Psoas muscle (tissue), 8 donors: ENCODE results near the gene POU6F1. TPM values are rescaled to one million over a fixed set of nuclear protein-coding genes. Genes with fewer than 3 reads are reported as not detected.

Experiments
- ATAC-seq, 4 donors: fragments of 200-7000 bp; cut with Tn5 transposase; one replicate each; pipeline ENCODE4 v1.9.1; 2020; ENCODE audit warnings: moderate library complexity in 3 of 4, mild to moderate bottlenecking in 2 of 4
- DNase-seq, 2 donors: peaks; one replicate each; pipeline ENCODE4 v3.0.0-alpha.2; 2020
- H3K27ac ChIP-seq: fragments of 200-600 bp; one replicate; pipeline ENCODE4 v1.8.0; 2022
- H3K27me3 ChIP-seq, 3 donors: fragments of 200-600 bp in 1 of 3; one replicate each; pipeline versions ENCODE4 v1.6.1 to v1.8.0; 2013 to 2022; ENCODE audit warnings: low read length in 2 of 3, mild to moderate bottlenecking in 2 of 3, moderate library complexity in 1 of 3; ENCODE audit not compliant: insufficient read depth in 3 of 3
- H3K36me3 ChIP-seq, 2 donors: fragments of 200-600 bp in 1 of 2; one replicate each; pipeline versions ENCODE4 v1.6.1 to v1.8.0; 2013 to 2022; ENCODE audit warnings: low read depth in 1 of 2, mild to moderate bottlenecking in 1 of 2, moderate library complexity in 1 of 2; ENCODE audit not compliant: insufficient read depth in 1 of 2
- H3K4me1 ChIP-seq: fragments of 200-600 bp; one replicate; pipeline ENCODE4 v1.8.0; 2022
- H3K4me3 ChIP-seq: fragments of 200-600 bp; one replicate; pipeline ENCODE4 v1.8.0; 2022; ENCODE audit warnings: mild to moderate bottlenecking
- H3K9me3 ChIP-seq: fragments of 200-600 bp; one replicate; pipeline ENCODE4 v1.8.0; 2022
- WGBS, 3 donors: extraction: QIAGEN DNeasy Blood & Tissue Kit; methylation state at CpG; one replicate each; pipeline versions ENCODE4 v1.1.6 to v1.1.7; 2013; 5-methylcytosine and 5-hydroxymethylcytosine counted together
- intact Hi-C, 2 donors: fragments of 100-400 bp; cut with DNase I; formaldehyde crosslinking; loops; one replicate each; pipeline versions ENCODE4 v1.11.0 to v1.14.2; 2022
- polyA plus RNA-seq, 3 donors: library from polyadenylated mRNA; stranded (reverse); fragments of 200-250 nt; gene quantifications; one replicate each; pipeline ENCODE4 v1.2.3, GENCODE V29; 2013
- total RNA-seq, 4 donors: library from RNA; stranded (reverse); fragmentation: NEBNext Ultra II Directional in 2 of 4; extraction: Animal tissue kit (Norgen Biotek cat#: 25700) in 2 of 4; gene quantifications; one replicate each; pipeline versions ENCODE4 v1.2.1 to v1.2.4, GENCODE V29; 2021 to 2023
- TF ChIP-seq, protein P1 (sequence below): fragments of 200-600 bp; IDR thresholded peaks from one replicate; pipeline ENCODE4 v1.8.0; 2022; ENCODE audit warnings: antibody characterized with exemption
- donor health status: healthy with polysubstance abuse.
- donor health status: DM: no; HTN: no; CAD: no; lungs with moderate emphysema.
- donor health status: Bipolar disorder and iron deficiency.
- donor health status: healthy.
- donor health status: DM: yes; HTN: yes; CAD: no.
- donor health status: DM: no; HTN: no; CAD: no.
- donor health status: DM: no; HTN: no; CAD: no.
- donor health status: DM: yes; HTN: yes; CAD: no.

Gene POU6F1
- total and polyA plus RNA-seq, 7 donors = 2.3 to 20.9 (median 10.3) TPM

DNA sequence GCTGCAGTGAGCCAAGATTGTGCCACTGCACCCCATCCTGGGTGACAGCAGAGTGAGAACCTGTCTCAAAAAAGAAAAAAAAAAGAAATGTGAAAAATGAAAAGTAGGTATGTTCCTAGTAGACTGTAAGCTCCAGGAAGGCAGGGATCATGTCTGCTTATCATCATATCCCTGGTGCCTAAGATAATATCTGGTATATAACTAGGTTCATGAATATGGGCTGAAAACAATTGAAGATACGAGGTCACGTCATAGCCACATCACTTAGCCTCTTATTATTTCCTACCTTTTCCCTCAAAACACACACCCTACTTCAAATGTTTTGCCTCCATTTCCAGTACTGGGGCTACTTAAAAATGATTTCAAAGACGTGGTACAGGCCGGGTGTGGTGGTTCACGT lies 3.0 kb downstream of the POU6F1 start:
- Histone ChIP-seq H3K27ac (no peak overlapping the region), H3K4me3 (no peak overlapping the region), H3K9me3 (no peaks in the 10 kb centered on the region), H3K36me3 (peaks cover 0 to 19% of the 10 kb centered on the region in 2 donors), H3K4me1 (peaks cover 16% of the 10 kb centered on the region), H3K27me3 (no peaks in the 10 kb centered on the region)
- TF ChIP-seq, protein P1, sequence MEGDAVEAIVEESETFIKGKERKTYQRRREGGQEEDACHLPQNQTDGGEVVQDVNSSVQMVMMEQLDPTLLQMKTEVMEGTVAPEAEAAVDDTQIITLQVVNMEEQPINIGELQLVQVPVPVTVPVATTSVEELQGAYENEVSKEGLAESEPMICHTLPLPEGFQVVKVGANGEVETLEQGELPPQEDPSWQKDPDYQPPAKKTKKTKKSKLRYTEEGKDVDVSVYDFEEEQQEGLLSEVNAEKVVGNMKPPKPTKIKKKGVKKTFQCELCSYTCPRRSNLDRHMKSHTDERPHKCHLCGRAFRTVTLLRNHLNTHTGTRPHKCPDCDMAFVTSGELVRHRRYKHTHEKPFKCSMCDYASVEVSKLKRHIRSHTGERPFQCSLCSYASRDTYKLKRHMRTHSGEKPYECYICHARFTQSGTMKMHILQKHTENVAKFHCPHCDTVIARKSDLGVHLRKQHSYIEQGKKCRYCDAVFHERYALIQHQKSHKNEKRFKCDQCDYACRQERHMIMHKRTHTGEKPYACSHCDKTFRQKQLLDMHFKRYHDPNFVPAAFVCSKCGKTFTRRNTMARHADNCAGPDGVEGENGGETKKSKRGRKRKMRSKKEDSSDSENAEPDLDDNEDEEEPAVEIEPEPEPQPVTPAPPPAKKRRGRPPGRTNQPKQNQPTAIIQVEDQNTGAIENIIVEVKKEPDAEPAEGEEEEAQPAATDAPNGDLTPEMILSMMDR = no peak
- 89 to 91% (median 90%) methylated on average over 5 of the region's 5 CpGs for WGBS, 3 donors
- DNase-seq (no peak), ATAC-seq (no peak)
- intact Hi-C loops = loop anchor here in 1 of 2 donors (2.0 to 5.0 kb wide), 2 partner anchors 26 to 43 kb away; partner anchors contain the start of gene TFCP2

DNA sequence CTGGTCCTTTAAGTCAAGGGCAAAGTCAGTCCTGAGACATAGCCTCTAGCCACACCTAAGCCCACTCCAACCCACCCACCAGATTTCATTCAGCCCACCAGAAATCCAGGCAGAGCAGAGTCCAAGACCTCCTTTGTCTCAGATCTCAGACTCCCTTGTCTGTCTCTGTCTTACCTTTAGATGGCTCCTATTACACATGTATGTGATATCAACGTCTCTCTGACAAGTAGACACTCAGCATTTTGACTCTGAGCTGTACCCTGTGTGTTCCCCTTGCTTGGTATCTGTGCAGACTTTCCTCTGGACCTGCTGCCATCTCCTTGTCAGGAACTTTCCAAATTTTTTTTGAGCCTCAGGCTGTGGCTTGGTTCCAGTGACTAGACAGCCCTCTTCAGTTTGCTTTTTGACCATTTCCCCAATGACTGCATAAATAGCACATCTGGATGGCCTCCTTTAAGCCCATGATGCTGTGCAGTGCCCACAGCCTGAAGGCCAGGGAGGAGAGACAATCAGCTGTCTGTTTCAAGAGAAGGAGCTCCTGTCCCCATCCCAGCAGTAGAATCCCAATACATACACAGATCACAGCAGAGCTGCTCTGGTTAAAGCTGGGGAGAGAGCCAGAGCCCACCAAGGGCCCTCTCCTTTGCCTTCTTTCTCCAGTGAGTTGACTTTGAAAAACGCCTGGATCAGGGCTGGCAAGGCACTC lies 7.0 kb downstream of the POU6F1 start:
- no peaks in the 10 kb centered on the region for H3K9me3 ChIP-seq
- WGBS, 3 donors = 58 to 60% (median 58%) methylated on average over 2 of the region's 2 CpGs
- H3K4me3 ChIP-seq = no peak overlapping the region
- H3K36me3 ChIP-seq = peaks cover 0 to 28% of the 10 kb centered on the region in 2 donors
- H3K4me1 ChIP-seq = no peaks in the 10 kb centered on the region
- TF ChIP-seq, protein P1 = no peak
- intact Hi-C loops = no loop called here
- H3K27me3 ChIP-seq = no peaks in the 10 kb centered on the region
- ATAC-seq = no peak
- no peak overlapping the region for H3K27ac ChIP-seq
- DNase-seq = no peak

GRCh38 chr12:51209259-51209658 lies 8.6 kb downstream of the POU6F1 start:
- TF ChIP-seq, protein P1 = no peak
- no peak overlapping the region for H3K4me3 ChIP-seq
- no peak for DNase-seq
- H3K4me1 ChIP-seq = no peaks in the 10 kb centered on the region
- 94 to 100% (median 97%) methylated on average over 2 of the region's 2 CpGs for WGBS, 3 donors
- no peaks in the 10 kb centered on the region for H3K27me3 ChIP-seq
- H3K9me3 ChIP-seq = no peaks in the 10 kb centered on the region
- no peak for ATAC-seq
- H3K27ac ChIP-seq = no peak overlapping the region
- peaks cover 0 to 28% of the 10 kb centered on the region in 2 donors for H3K36me3 ChIP-seq
- intact Hi-C loops = no loop called here

GRCh38 chr12:51208016-51208660 lies 9.7 kb downstream of the POU6F1 start:
- no peaks in the 10 kb centered on the region for H3K4me1 ChIP-seq
- TF ChIP-seq, protein P1 = no peak
- no peak overlapping the region for H3K27ac ChIP-seq
- H3K36me3 ChIP-seq = peaks cover 0 to 28% of the 10 kb centered on the region in 2 donors
- H3K9me3 ChIP-seq = no peaks in the 10 kb centered on the region
- ATAC-seq (no peak), DNase-seq (no peak)
- WGBS, 3 donors = 91 to 92% (median 91%) methylated on average over 7 of the region's 7 CpGs
- H3K27me3 ChIP-seq = no peaks in the 10 kb centered on the region
- intact Hi-C loops = no loop called here
- H3K4me3 ChIP-seq = no peak overlapping the region
